GM18502 (cell line): Measurements from ENCODE around the gene GATA1.

Experiments
- ATAC-seq: cut with Tn5 transposase; IDR thresholded peaks from one replicate; pipeline ENCODE4 v1.9.1; 2021; ENCODE audit warnings: mild to moderate bottlenecking; ENCODE audit not compliant: unreplicated experiment, poor library complexity

Gene GATA1

DNA sequence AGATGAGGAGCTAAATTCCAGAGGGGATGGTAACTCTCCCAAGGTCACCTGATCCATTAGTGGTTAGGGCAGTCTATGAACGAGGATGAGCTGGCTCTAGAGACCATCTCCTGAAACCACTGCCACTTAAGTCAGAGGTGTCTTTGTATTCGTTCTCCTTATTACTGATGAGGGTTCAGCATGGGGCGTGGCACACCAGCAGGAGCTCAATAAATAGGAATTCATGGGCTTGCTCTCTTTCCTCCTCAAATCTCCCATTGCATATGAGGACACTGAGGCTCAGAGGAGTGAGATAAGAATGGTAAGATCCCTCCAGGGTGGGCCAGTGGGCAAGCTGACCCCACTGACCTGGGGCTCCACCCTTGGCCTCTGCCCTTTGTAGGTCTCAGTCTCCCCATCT is 1.7 kb upstream of the GATA1 start:
- no peak for ATAC-seq

DNA sequence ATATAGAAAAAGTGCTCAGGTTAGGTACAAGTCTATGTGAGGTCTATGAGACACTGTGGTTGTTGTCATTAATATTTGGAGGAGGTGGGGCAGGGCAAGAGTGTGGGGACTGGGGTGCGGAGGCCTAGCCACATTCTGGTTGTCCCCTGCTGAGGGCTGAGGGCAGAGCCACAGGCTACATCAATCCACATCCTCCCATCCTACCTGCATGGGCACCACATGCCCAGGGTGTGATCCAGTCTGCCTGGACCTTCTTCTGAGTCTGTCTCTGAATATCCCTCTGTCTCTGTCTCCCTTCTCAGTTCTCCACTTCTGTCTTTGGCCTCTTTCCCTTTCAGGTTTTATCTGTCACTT is 1.2 kb upstream of the GATA1 start:
- no peak for ATAC-seq

DNA sequence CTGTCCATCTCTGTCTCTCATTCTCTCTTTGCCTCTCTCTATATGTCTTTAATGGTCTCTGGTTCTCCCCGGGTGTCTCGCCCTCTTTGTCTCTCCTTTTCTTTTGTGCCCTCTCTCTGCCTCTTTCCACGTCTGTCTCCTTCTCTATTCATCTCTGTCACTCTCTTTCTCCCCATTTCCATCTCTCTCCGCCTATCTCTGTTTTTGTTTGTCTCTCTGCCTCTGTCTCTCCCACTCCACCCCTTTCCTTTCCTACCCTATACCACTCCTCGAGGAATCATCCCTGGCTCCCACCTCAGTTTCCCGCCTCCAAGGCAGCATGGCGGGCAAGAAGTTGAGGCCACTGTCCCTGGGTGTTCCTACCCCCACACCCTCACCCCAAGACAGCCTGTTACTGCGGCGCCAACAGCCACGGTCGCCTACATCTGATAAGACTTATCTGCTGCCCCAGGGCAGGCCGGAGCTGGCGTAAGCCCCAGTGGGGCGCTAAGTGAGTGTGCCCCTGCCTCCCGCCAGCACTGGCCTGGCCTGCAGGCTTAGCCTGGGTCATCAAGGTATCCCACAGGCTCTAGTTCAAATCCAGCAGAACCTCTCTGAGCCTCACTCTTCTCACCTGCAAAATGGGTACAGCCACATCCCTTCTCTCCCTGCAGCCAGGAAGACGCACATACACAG is 713 bp upstream of the GATA1 start:
- ATAC-seq: no peak

DNA sequence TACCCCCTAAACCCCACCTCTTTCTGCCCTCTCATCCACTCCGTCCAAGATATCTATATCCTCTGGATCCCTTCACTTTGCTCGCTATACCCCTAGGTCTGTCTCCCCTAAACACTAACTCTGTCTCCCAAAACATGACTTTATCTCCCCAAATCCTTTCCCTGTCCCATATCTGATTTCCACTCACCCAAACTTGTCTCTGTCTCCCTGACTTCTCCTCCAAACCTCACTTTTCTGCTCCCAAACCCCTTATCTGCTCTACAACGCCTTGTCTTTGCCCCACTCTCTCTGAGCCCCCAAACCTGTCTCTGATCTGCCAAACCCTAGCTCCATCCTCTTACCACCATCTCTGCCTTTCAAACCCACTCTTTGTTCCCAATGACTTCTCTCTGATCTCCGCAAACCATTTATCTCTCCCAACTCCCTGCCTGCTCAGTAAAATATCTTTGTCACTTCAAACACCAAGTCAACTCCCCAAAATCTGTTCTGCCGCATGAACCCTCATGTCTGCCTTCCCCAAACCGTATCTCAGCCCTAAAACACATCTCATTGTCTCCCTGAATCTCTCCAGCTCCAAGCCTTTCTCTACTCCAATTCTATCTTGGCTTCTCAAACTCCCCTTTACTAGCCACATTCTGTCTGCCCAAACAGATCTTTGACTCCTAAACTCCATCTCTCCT is 575 bp downstream of the GATA1 start:
- ATAC-seq: no peak

DNA sequence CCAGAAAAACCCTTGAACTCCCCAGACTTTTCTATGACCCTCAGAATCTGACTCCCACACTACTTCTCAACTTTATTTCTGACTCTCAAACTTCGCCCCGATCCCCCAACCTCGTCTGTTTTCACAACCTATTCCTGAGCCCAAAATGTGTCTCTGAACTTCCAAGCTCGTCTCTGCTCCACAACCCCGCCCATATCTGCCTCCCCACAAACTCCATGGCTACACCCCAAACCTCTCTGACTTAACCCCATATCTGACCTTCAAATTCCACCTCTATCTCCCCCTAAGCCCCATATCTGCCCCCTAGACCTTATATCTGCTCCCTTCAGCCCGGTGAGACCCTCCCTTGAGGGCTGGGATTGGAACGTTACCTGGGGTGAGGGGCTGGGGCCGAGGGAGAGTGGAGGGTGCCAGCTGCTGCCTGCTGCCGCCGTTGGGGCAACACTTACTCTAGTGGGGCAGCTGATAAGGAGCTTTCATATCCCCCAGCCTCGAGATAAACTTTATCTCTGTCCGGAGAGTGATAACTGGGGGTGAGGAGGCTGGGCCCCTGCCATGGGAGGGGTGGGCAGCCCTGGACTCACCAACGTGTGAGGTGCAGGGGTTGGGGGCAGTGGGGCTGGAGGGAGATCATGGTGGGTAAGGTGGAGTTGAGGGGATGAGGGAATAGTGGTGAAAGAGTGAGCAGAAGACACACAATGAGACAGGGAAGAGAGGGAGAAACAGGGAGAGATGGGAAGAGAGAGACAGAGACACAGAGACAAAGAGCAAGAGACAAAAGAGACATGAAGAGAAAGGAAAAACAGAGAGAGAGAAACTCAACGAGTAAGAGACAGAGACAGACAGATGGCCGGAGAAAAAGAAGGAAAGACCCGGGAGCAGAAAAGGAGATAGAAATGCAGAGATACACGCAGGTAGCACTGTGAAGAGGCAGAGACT is 1.4 kb downstream of the GATA1 start:
- no peak for ATAC-seq

DNA sequence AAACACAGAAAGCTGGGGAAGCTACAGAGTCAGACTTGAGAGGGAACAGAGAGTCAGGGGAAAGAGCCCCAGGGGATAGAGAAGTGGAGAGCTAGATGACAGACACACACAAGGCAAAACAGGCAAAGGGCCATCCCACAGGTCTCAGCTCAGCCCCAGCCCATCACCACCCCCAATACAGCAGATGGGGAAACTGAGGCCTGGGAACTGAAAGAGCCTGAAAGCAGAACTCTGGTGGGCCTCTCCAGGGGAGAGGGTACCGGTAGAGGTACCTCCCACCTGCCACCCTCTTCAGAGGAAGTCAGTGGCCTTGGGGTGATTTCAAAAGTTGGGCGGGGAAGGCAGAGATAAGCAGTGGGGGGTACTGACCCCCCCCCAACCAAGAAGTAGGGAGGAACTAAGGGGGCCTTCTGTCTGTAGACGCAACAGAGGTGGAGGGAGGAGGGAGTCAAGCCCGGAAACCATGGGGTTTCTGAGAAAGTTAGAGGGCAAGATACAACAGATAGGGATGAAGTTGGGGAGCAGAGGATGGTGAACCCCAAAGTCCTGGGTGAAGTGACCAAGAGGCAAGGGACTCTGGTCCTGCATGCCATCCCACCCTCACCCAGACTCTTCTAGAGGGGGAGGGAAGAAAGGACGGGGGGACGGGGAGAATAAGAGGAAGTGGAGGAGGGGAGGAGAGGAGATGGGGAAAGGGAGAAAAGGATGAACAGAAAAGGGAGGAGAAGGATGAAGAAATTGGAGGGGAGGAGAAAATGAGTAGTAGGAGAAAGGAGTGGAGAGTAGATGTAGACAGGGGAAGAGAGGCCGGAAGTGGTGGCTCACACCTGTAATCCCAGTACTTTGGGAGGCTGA is 3.2 kb downstream of the GATA1 start:
- no peak for ATAC-seq

DNA sequence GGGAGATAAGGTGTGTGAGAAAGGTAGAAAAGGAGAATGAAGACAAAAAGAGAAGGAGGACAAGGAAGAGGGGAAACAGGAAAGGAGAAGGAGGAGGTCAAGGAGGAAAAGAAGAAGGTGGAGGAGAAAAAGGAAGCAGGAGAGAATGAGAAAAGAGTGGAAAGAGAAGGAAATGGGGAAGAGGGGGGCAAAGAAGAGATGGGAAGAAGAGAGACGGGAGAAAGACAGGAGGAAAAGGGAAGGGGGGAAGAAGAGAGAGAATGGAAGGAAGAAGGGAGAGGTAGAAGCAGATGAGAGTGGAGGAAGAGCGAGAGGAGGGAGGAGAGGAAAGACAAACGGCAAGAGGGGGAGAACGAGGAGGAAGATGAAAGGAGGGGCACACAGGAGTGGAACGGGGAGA is 4.1 kb downstream of the GATA1 start:
- no peak for ATAC-seq

DNA sequence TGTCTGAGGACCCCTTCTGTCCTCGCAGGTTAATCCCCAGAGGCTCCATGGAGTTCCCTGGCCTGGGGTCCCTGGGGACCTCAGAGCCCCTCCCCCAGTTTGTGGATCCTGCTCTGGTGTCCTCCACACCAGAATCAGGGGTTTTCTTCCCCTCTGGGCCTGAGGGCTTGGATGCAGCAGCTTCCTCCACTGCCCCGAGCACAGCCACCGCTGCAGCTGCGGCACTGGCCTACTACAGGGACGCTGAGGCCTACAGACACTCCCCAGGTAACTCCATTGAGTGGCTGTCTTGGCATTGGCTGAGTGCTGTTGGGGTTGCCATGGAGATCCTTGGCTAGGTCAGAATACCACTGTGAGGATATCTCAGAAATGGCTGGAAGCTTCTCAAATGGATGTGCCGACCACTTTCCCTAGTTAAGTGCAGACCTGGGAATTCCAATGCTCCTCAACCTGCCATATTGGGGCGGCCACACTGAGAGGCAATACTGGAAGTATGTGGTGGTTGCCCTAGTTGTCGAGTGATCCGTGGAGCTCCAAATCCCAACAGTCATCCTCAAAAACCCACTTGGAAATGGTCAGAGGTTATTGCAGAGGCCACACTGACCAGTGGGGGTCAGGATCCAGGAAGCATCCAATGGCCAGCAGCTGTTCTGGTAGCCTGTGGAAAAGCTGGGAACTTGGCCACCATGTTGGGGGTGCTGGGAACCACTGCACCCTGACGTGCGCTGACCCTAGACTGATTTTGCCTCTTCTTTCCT is 4.9 kb downstream of the GATA1 start:
- ATAC-seq: no peak

DNA sequence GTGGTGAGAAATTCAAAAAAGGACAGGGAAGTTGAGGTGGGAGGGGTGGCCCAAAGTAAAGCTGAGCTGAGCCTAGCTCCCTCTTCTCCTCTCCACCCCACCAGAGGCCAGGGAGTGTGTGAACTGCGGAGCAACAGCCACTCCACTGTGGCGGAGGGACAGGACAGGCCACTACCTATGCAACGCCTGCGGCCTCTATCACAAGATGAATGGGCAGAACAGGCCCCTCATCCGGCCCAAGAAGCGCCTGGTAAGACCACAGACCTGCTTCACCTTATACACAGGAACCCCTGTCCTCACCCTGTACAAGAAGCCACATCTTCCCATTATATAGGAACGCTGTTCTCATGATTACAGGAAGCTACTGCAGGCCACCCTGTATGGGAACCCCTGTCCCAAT is 5.8 kb downstream of the GATA1 start:
- no peak for ATAC-seq

DNA sequence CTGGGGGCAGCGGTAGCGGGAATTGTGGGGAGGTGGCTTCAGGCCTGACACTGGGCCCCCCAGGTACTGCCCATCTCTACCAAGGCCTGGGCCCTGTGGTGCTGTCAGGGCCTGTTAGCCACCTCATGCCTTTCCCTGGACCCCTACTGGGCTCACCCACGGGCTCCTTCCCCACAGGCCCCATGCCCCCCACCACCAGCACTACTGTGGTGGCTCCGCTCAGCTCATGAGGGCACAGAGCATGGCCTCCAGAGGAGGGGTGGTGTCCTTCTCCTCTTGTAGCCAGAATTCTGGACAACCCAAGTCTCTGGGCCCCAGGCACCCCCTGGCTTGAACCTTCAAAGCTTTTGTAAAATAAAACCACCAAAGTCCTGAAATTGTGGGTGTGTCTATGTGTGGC is 7.5 kb downstream of the GATA1 start:
- ATAC-seq: no peak

DNA sequence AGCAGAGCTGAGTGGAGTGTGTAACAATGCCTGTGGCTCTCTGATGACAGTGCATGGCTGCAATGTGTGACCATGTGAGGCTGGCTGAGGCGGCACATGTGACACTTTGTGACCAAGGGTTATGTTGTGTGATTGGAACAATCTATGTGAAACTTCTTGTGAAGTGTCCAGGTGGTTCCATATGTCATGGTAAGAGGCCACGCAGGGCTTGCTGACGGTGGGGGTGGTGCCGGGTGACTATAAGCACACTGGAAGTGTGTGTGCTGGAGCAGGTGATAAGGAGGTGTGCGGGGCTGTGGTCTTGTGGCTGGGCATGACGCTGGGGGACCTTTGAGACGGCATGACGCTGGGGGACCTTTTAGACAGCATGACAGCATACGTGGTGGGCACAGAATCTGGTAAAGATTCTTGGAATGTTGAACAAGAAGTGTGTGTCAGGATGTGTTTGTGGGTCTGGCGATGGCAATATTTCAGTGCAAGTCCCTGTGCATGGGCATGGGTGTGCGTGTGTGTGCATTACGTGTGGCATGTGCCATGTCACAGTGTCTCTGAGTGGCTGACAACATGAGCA is 8.0 kb downstream of the GATA1 start:
- ATAC-seq: no peak

DNA sequence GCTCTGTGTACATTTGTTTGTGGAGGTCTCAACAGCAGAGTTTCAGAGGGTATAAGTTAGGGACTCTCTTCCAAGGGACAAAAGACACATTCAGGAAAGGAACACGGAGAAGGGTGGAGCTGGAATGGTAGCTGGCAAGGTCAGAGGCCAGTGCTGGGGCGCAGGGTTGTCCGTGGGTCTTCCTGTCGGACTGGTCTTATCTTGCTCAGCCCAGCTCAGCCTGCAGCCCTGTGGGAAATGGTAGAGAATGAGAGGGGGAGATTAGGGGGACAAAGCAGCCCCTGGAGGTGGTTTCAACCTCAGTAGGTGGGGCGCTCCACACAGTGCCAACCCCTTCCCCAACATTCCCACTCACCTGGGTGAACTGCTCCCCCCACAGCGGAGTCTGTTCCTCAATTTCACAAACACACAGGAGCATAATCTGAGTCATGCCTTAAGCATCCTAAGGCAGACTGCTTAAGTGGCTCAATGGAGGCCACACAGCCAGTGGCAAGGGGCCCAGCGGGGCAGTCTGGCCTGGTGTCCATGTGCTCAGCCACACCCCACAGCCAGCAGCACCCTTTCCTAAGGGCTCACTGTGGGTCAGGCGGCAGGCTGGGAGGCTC is 8.6 kb downstream of the GATA1 start:
- ATAC-seq: no peak

DNA sequence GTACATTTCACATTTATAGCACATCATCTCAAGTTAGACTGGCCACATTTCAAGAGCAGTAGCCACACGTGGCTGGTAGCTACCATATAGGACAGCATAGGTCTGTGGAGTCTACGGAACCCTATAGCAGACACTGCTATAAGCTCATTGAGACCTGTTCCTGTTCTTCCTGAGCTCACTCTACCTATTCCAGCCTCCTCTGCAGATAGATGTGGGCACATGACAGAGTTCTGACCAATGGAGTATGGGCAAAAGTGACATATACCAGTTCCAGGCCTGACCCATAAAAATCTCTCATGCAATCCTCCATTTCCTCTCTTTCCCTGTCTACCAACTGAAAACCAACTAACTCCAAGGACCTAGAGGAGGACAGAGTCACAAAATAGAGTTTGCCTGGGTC is 11.9 kb downstream of the GATA1 start:
- ATAC-seq: no peak

DNA sequence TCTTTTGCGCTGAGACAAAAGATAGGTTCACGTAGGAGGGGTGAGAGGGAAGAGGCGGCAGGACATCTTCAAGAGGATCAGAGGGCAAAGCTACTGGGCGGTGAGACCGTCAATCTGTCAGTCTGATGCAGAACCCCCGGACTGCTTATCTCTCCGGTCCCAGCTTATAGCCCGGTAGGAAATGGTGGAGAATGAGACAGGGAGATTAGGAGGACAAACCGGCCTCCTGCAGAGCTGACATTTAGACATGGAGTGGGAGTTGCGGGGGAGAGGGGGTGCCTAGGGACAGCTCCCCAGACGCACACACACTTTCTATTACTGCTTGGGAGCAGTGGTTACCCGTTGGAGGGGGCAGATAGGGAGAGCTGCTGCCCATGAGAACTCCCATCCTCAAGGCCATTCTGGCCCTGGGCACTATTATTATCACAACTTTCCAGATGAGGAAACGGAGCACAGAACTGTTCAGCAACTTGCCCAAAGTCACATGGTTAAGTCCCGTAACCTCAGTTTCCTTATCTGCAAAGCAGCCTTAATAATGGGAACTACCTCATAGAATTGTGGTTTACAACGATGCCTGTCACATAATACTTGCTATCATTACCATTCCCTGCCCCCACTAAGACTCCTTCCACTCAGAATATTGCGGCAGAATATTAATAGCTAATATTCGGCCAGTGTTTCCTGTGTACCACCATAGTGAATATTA is 14.3 kb downstream of the GATA1 start:
- ATAC-seq: no peak

DNA sequence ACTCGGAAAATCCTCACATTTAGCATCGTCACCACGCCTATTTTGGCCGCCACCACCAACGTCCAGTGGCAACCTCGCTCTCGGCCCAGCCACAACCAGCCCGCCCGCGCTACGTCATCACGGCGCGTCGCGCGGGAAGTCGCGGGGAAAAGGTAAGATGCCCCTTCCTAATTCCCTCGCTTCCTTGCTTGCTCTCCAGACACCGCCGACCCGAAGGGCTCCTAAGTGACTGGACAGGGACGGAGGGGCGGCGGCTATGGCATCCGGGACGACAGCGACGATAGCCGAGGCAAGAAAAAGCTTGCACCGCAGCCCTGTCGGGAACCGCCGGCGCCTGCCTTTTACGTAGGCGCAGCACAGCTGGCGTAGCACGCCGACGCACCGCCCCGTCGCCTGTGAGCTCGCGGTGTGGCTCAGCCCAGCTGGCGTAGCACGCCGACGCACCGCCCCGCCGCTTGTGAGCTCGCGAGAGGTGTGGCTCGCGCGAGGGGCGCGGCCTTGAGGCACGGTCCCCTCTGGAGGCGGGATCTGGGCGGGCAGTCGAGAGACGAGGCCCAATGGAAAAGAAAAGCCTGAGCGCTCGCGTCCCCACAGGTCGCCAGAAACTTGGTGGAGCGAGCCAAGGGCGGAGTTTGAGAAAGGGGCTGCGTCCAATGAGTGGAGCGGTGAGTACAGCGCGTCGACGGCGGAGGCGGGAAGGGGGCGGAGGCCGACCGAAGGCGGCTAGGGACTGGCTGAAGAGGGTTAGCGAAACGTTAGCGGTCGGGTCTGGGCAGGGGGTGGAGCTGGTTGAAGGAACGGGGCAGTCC is 15.1 kb downstream of the GATA1 start, which contains the start of gene HDAC6:
Gene HDAC6, plus strand, starts transcription at position 788 of the 809 bp plus-strand sequence. CDS start 626 bp downstream, outside the sequence.
- peak; percentile 86 for ATAC-seq

DNA sequence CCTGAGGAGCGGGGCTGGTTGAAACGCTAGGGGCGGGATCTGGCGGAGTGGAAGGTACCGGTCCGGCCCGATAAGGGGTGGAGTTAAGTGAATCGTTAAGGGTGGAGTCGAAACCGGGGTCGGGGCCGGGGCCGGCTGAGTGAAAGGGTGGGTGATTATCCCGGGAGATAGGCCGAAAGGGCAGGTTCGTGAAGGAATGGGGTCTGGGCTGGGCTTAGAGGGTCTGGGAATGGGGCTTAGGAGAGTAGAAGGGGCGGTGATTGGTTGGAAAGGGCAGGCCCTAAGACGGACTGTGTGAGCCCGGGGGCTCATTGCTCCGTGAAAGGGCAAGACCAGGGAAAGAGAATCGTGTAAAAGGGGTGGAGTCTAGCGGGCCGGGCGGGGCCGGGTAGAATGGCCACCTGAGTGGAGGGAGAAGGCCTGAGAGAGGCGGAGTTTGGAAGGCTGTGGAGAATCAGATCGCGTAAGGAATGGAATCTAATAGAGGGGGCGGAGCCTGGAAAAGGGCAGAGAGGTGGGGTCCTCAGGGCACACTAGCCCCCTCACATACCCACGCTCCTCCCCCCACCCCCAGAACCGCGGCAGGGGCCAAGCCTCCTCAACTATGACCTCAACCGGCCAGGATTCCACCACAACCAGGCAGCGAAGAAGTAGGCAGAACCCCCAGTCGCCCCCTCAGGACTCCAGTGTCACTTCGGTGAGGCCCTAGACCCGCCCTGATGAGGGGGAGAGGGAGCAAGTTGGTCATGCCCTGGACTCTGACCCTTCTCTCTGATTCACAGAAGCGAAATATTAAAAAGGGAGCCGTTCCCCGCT is 15.9 kb downstream of the GATA1 start:
- peak; percentile 53 for ATAC-seq

DNA sequence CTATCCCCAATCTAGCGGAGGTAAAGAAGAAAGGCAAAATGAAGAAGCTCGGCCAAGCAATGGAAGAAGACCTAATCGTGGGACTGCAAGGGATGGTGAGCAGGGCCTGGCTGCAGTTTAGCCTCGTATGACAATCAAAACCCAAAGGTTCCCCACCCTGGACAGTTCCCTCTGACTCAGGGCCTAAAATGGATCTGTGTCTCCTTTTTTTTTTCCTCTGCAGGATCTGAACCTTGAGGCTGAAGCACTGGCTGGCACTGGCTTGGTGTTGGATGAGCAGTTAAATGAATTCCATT is 16.5 kb downstream of the GATA1 start:
- ATAC-seq: no peak
